ENCODE data around the gene NIPBL.

The NIPBL gene

GRCh38 chr5:37043693-37044092 is 167.1 kb downstream of the NIPBL start:
- Histone ChIP-seq H3K27me3 (replicated peaks; ENCODE audit: control insufficient read depth, insufficient read depth, low read length, poor library complexity, severe bottlenecking) (no peaks in the 10 kb centered on the region), H3K4me1 (ENCODE audit: control insufficient read depth, insufficient read depth, low read length, poor library complexity, severe bottlenecking) (no peaks in the 10 kb centered on the region), H3K4me3 (ENCODE audit: insufficient read depth, low read depth, low read length, poor library complexity, severe bottlenecking) (no peak overlapping the region), H3K9me3 (ENCODE audit: control insufficient read depth, low read length) (no peaks in the 10 kb centered on the region), H3K27ac (ENCODE audit: insufficient read depth, low read length, poor library complexity, severe bottlenecking) (no peak overlapping the region), H3K36me3 (ENCODE audit: control insufficient read depth, insufficient read depth, low read length) (peaks cover 39% of the 10 kb centered on the region)
- DNase-seq, result no peak

- H3K36me3 ChIP-seq (ENCODE audit: control insufficient read depth, insufficient read depth, low read length), result peaks cover 40% of the 10 kb centered on the region
- H3K4me3 ChIP-seq (ENCODE audit: insufficient read depth, low read depth, low read length, poor library complexity, severe bottlenecking), result no peak overlapping the region
- no peak for DNase-seq
- no peaks in the 10 kb centered on the region for H3K27me3 ChIP-seq (replicated peaks; ENCODE audit: control insufficient read depth, insufficient read depth, low read length, poor library complexity, severe bottlenecking)
- H3K9me3 ChIP-seq (ENCODE audit: control insufficient read depth, low read length), result no peaks in the 10 kb centered on the region
- H3K4me1 ChIP-seq (ENCODE audit: control insufficient read depth, insufficient read depth, low read length, poor library complexity, severe bottlenecking), result no peaks in the 10 kb centered on the region
- no peak overlapping the region for H3K27ac ChIP-seq (ENCODE audit: insufficient read depth, low read length, poor library complexity, severe bottlenecking)
These were observed 167.6 kb downstream of the NIPBL start for GRCh38 chr5:37044120-37044519.

- DNase-seq, result no peak
- Histone ChIP-seq H3K4me3 (ENCODE audit: insufficient read depth, low read depth, low read length, poor library complexity, severe bottlenecking) (no peak overlapping the region), H3K9me3 (ENCODE audit: control insufficient read depth, low read length) (no peaks in the 10 kb centered on the region), H3K27me3 (replicated peaks; ENCODE audit: control insufficient read depth, insufficient read depth, low read length, poor library complexity, severe bottlenecking) (no peaks in the 10 kb centered on the region), H3K4me1 (ENCODE audit: control insufficient read depth, insufficient read depth, low read length, poor library complexity, severe bottlenecking) (no peaks in the 10 kb centered on the region), H3K36me3 (ENCODE audit: control insufficient read depth, insufficient read depth, low read length) (peaks cover 55% of the 10 kb centered on the region), H3K27ac (ENCODE audit: insufficient read depth, low read length, poor library complexity, severe bottlenecking) (no peak overlapping the region)
These were observed 169.1 kb downstream of the NIPBL start for GRCh38 chr5:37045703-37046102.

DNA sequence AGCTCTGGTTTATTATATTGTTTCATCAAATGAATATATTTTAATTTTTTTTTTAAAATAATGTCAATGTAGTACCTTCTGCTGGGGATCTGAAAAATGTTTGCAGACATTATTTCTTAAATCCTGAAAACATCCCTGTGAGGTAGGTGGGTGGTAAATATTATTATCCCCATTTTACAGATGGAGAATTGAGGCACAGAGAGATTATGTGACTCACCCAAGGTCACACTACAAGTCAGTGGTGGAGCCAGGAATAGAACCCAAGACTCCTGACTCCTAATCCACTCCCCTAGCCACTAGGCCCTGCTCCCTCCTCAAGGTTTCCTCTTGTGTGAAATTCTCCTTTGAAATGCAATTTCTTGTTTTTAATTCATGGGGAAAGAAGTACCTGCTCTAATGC is 171.4 kb downstream of the NIPBL start:
- Histone ChIP-seq H3K9me3 (ENCODE audit: control insufficient read depth, low read length) (no peaks in the 10 kb centered on the region), H3K27ac (ENCODE audit: insufficient read depth, low read length, poor library complexity, severe bottlenecking) (no peak overlapping the region), H3K4me1 (ENCODE audit: control insufficient read depth, insufficient read depth, low read length, poor library complexity, severe bottlenecking) (no peaks in the 10 kb centered on the region), H3K36me3 (ENCODE audit: control insufficient read depth, insufficient read depth, low read length) (peaks cover 72% of the 10 kb centered on the region), H3K4me3 (ENCODE audit: insufficient read depth, low read depth, low read length, poor library complexity, severe bottlenecking) (no peak overlapping the region), H3K27me3 (replicated peaks; ENCODE audit: control insufficient read depth, insufficient read depth, low read length, poor library complexity, severe bottlenecking) (no peaks in the 10 kb centered on the region)
- DNase-seq, result no peak

GRCh38 chr5:37054391-37054790 is 177.8 kb downstream of the NIPBL start:
- Histone ChIP-seq H3K4me3 (ENCODE audit: insufficient read depth, low read depth, low read length, poor library complexity, severe bottlenecking) (no peak overlapping the region), H3K36me3 (ENCODE audit: control insufficient read depth, insufficient read depth, low read length) (peaks cover 77% of the 10 kb centered on the region), H3K27ac (ENCODE audit: insufficient read depth, low read length, poor library complexity, severe bottlenecking) (no peak overlapping the region), H3K9me3 (ENCODE audit: control insufficient read depth, low read length) (no peaks in the 10 kb centered on the region), H3K4me1 (ENCODE audit: control insufficient read depth, insufficient read depth, low read length, poor library complexity, severe bottlenecking) (no peaks in the 10 kb centered on the region), H3K27me3 (replicated peaks; ENCODE audit: control insufficient read depth, insufficient read depth, low read length, poor library complexity, severe bottlenecking) (no peaks in the 10 kb centered on the region)
- no peak for DNase-seq

DNA sequence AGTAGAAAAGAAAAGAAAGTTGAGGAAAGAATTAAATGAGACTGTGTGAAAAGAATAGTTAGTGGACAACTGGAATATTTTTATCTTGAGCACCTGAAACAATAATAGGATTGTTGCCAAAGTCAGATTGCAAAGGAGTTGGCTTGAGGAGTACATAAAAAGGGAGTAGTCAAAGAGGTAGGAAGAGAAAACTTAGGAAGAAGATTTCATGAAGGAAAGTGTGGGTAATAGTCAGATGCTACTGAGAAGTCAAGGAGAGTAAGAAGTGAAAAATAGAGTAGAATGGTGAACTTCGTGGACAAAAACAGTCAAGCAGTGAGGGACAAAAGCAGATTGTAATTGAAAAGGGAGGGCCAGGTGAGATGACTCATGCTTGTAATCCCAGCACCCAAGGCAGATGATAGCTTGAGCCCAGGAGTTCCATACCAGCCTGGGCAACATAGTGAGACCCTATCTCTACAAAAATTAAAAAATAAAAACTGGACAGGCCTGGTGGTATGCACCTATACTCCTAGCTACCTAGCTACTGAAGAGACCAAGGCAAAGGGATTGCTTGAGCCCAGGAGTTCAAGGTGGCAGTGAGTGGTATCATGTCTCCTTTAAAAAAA is 178.9 kb downstream of the NIPBL start:
- Histone ChIP-seq H3K27ac (ENCODE audit: insufficient read depth, low read length, poor library complexity, severe bottlenecking) (no peak overlapping the region), H3K27me3 (replicated peaks; ENCODE audit: control insufficient read depth, insufficient read depth, low read length, poor library complexity, severe bottlenecking) (no peaks in the 10 kb centered on the region), H3K9me3 (ENCODE audit: control insufficient read depth, low read length) (no peaks in the 10 kb centered on the region), H3K36me3 (ENCODE audit: control insufficient read depth, insufficient read depth, low read length) (peaks cover 77% of the 10 kb centered on the region), H3K4me3 (ENCODE audit: insufficient read depth, low read depth, low read length, poor library complexity, severe bottlenecking) (no peak overlapping the region), H3K4me1 (ENCODE audit: control insufficient read depth, insufficient read depth, low read length, poor library complexity, severe bottlenecking) (no peaks in the 10 kb centered on the region)
- no peak for DNase-seq

DNA sequence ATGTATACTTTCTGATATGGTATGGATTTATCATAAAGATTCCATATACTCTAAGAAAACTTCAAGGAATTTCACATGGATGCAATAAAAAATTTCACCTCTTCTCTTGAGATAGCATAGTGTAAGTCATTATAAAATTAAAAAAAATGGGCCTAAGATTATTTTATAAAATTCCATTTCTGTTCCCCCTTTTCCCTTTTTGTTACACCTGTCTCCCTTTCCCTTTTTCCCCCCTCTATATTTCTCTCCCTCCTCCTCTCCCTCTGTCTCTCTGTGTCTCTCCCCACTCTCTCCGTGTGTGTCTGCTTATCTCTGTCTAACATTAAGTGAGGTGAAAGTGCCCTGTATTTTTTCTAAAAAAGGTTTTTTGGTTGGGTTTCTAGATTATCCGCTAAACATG is 180.2 kb downstream of the NIPBL start:
- Histone ChIP-seq H3K4me3 (ENCODE audit: insufficient read depth, low read depth, low read length, poor library complexity, severe bottlenecking) (no peak overlapping the region), H3K4me1 (ENCODE audit: control insufficient read depth, insufficient read depth, low read length, poor library complexity, severe bottlenecking) (no peaks in the 10 kb centered on the region), H3K27ac (ENCODE audit: insufficient read depth, low read length, poor library complexity, severe bottlenecking) (no peak overlapping the region), H3K36me3 (ENCODE audit: control insufficient read depth, insufficient read depth, low read length) (peaks cover 78% of the 10 kb centered on the region), H3K9me3 (ENCODE audit: control insufficient read depth, low read length) (no peaks in the 10 kb centered on the region), H3K27me3 (replicated peaks; ENCODE audit: control insufficient read depth, insufficient read depth, low read length, poor library complexity, severe bottlenecking) (no peaks in the 10 kb centered on the region)
- no peak for DNase-seq

DNA sequence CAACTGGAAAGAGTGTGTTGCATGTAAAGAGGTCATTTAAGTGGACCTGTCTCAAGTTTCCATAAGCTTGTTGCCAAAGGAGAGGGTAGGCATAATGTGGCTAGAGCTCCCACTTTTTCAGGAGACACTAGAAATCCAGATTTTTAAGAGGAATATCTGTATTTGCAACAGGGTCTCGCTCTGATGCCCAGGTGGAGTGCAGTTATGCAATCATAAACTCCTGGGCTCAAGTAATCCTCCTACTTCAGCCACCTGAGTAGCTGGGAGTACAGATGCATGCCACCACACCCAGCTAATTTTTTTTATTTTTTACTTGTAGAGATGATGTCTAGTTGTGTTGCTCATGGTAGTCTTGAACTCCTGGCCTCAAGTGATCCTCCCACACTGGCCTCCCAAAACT is 183.5 kb downstream of the NIPBL start:
- no peak for DNase-seq
- no peaks in the 10 kb centered on the region for H3K27me3 ChIP-seq (replicated peaks; ENCODE audit: control insufficient read depth, insufficient read depth, low read length, poor library complexity, severe bottlenecking)
- no peak overlapping the region for H3K27ac ChIP-seq (ENCODE audit: insufficient read depth, low read length, poor library complexity, severe bottlenecking)
- H3K36me3 ChIP-seq (ENCODE audit: control insufficient read depth, insufficient read depth, low read length), result peaks cover 69% of the 10 kb centered on the region
- H3K4me1 ChIP-seq (ENCODE audit: control insufficient read depth, insufficient read depth, low read length, poor library complexity, severe bottlenecking), result no peaks in the 10 kb centered on the region
- no peak overlapping the region for H3K4me3 ChIP-seq (ENCODE audit: insufficient read depth, low read depth, low read length, poor library complexity, severe bottlenecking)
- no peaks in the 10 kb centered on the region for H3K9me3 ChIP-seq (ENCODE audit: control insufficient read depth, low read length)

- no peaks in the 10 kb centered on the region for H3K4me1 ChIP-seq (ENCODE audit: control insufficient read depth, insufficient read depth, low read length, poor library complexity, severe bottlenecking)
- H3K4me3 ChIP-seq (ENCODE audit: insufficient read depth, low read depth, low read length, poor library complexity, severe bottlenecking), result no peak overlapping the region
- no peak overlapping the region for H3K27ac ChIP-seq (ENCODE audit: insufficient read depth, low read length, poor library complexity, severe bottlenecking)
- H3K36me3 ChIP-seq (ENCODE audit: control insufficient read depth, insufficient read depth, low read length), result peaks cover 42% of the 10 kb centered on the region
- no peaks in the 10 kb centered on the region for H3K9me3 ChIP-seq (ENCODE audit: control insufficient read depth, low read length)
- DNase-seq, result no peak
- H3K27me3 ChIP-seq (replicated peaks; ENCODE audit: control insufficient read depth, insufficient read depth, low read length, poor library complexity, severe bottlenecking), result no peaks in the 10 kb centered on the region
These were observed 187.2 kb downstream of the NIPBL start for GRCh38 chr5:37063739-37064138.

- Histone ChIP-seq H3K36me3 (ENCODE audit: control insufficient read depth, insufficient read depth, low read length) (peaks cover 42% of the 10 kb centered on the region), H3K27ac (ENCODE audit: insufficient read depth, low read length, poor library complexity, severe bottlenecking) (no peak overlapping the region), H3K27me3 (replicated peaks; ENCODE audit: control insufficient read depth, insufficient read depth, low read length, poor library complexity, severe bottlenecking) (no peaks in the 10 kb centered on the region), H3K4me3 (ENCODE audit: insufficient read depth, low read depth, low read length, poor library complexity, severe bottlenecking) (no peak overlapping the region), H3K4me1 (ENCODE audit: control insufficient read depth, insufficient read depth, low read length, poor library complexity, severe bottlenecking) (no peaks in the 10 kb centered on the region), H3K9me3 (ENCODE audit: control insufficient read depth, low read length) (no peaks in the 10 kb centered on the region)
- no peak for DNase-seq
These were observed 187.9 kb downstream of the NIPBL start for GRCh38 chr5:37064442-37064841.

Measured in effector memory CD4-positive, alpha-beta T cell (primary cell).